ENCODE data around the gene FAM53A. TPM values are rescaled to one million over a fixed set of nuclear protein-coding genes. Genes with fewer than 3 reads are reported as not detected.

FAM53A gene
- total RNA-seq, 4 donors from 2014 or later = 1.2 to 18.4 (median 4.9) TPM

GRCh38 chr4:1728061-1728980 is 44.2 kb upstream of the FAM53A start:
- H3K9me3 ChIP-seq = no peaks in the 10 kb centered on the region
- no peak for TF ChIP-seq EP300 (IDR thresholded peaks at IDR 0.05)
- no peak for TF ChIP-seq CTCF (IDR thresholded peaks at IDR 0.05)
- no peak for TF ChIP-seq POLR2A (IDR thresholded peaks at IDR 0.05)
- no peak for TF ChIP-seq POLR2AphosphoS5 (IDR thresholded peaks at IDR 0.05)
- peaks cover 0 to 68% of the 10 kb centered on the region in 2 donors for H3K36me3 ChIP-seq
- ATAC-seq = no peak
- peak overlapping the region in 3 of 4 donors; percentile 39 to 55 (median 39) for H3K27ac ChIP-seq
- H3K4me3 ChIP-seq = peak overlapping the region in 1 of 2 donors; percentile 10
- H3K4me1 ChIP-seq = peaks cover 0 to 41% (median 5%) of the 10 kb centered on the region in 3 donors
- 80% methylated on average over 6 of the region's 31 CpGs; no CpG with 5 or more reads in 1 of the 2 donors for WGBS, 2 donors (ENCODE audit: low coverage in 1 of 2)
- no peaks in the 10 kb centered on the region for H3K27me3 ChIP-seq

GRCh38 chr4:1727117-1728031 is 43.3 kb upstream of the FAM53A start:
- 51 to 55% methylated on average over 7 to 9 of the region's 18 CpGs for WGBS, 2 donors (ENCODE audit: low coverage in 1 of 2)
- H3K9me3 ChIP-seq = no peaks in the 10 kb centered on the region
- H3K27me3 ChIP-seq = no peaks in the 10 kb centered on the region
- H3K36me3 ChIP-seq = peaks cover 0 to 59% of the 10 kb centered on the region in 2 donors
- H3K4me1 ChIP-seq = peaks cover 0 to 44% (median 5%) of the 10 kb centered on the region in 3 donors
- peak overlapping the region in 1 of 2 donors; percentile 10 for H3K4me3 ChIP-seq
- peak; percentile 49 for ATAC-seq
- no peak for TF ChIP-seq CTCF (IDR thresholded peaks at IDR 0.05)
- TF ChIP-seq POLR2AphosphoS5 (IDR thresholded peaks at IDR 0.05) = no peak
- TF ChIP-seq POLR2A (IDR thresholded peaks at IDR 0.05) = no peak
- TF ChIP-seq EP300 (IDR thresholded peaks at IDR 0.05) = no peak
- H3K27ac ChIP-seq = peak overlapping the region in 3 of 4 donors; percentile 39 to 55 (median 39)

- TF ChIP-seq EP300 (IDR thresholded peaks at IDR 0.05) = no peak
- TF ChIP-seq CTCF (IDR thresholded peaks at IDR 0.05) = peak in 3 of 4 experiments; percentile 88 to 98 (median 91)
- no peak for TF ChIP-seq POLR2AphosphoS5 (IDR thresholded peaks at IDR 0.05)
- TF ChIP-seq POLR2A (IDR thresholded peaks at IDR 0.05) = no peak
- 55 to 61% methylated on average over 5 to 7 of the region's 17 CpGs for WGBS, 2 donors (ENCODE audit: low coverage in 1 of 2)
- H3K27me3 ChIP-seq = no peaks in the 10 kb centered on the region
- H3K36me3 ChIP-seq = peaks cover 0 to 49% of the 10 kb centered on the region in 2 donors
- peaks cover 0 to 54% (median 15%) of the 10 kb centered on the region in 3 donors for H3K4me1 ChIP-seq
- ATAC-seq = peak; percentile 47
- no peaks in the 10 kb centered on the region for H3K9me3 ChIP-seq
- H3K27ac ChIP-seq = peak overlapping the region in 3 of 4 donors; percentile 29 to 55 (median 39)
- no peak overlapping the region for H3K4me3 ChIP-seq
Measured at GRCh38 chr4:1726146-1726934, 42.2 kb upstream of the FAM53A start.

- ATAC-seq = no peak
- Histone ChIP-seq H3K4me3 (no peak overlapping the region), H3K36me3 (peaks cover 0 to 41% of the 10 kb centered on the region in 2 donors), H3K27ac (no peak overlapping the region), H3K27me3 (no peaks in the 10 kb centered on the region), H3K9me3 (no peaks in the 10 kb centered on the region), H3K4me1 (peaks cover 0 to 55% (median 15%) of the 10 kb centered on the region in 3 donors)
- no peak for TF ChIP-seq POLR2AphosphoS5 (IDR thresholded peaks at IDR 0.05)
- TF ChIP-seq POLR2A (IDR thresholded peaks at IDR 0.05) = no peak
- 75 to 100% methylated on average over 1 to 2 of the region's 10 CpGs for WGBS, 2 donors (ENCODE audit: low coverage in 1 of 2)
Measured at GRCh38 chr4:1725521-1725920, 41.4 kb upstream of the FAM53A start.

All from gastroesophageal sphincter (tissue), 4 donors.